HG02852 (cell line): Measurements from ENCODE around the gene KLF15.

ENCODE experiments used
- ATAC-seq: cut with Tn5 transposase; IDR thresholded peaks from one replicate; pipeline ENCODE4 v1.9.1; 2021; ENCODE audit warnings: mild to moderate bottlenecking, moderate library complexity; ENCODE audit not compliant: unreplicated experiment

Gene KLF15

DNA sequence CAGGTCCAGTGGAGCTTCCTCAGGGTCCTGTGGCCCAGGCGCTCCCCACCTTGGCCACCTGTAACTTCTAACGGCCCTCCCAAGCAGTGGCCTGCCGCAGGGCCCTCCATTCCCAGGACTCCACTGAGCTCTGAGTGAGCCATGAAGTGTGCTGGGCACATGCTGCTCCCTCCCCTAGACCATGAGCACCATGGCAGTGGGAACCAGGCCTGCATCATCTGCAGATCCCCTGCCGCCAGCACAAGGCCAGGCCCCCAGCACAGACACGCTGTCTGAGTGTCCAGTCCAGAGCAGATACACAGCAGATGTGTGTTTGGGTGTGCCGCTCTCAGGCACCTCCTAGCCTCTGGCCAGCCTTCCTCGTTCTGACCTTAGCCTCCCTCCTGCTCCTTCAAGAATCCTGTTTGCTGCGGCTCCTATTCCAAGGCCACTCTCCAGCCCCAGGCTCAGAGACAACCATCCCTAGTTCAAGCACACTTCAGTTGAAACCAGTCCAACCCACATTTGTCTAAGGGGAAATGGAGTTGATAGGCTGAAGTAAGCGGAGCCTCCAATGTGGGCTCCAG lies 7.0 kb upstream of the KLF15 start:
- ATAC-seq: no peak

DNA sequence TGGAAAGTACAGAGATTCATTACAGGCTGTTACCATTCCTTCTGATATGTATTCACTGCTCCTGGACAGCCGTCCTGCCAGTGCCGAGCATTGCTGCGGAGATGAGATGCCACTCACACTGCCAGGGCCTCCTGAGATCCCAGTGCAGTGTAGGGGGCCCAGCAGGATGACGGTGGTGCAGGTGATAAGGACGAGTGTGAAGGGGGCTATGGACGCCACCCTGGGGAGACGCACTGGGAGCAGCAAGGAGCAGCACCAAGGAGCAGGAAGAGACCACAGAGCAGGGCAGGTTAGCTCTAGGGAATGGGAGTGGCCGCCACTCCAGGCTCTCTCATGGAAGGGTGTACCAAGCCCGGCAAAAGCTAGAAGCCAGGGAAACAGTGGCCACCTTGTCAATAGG lies 4.0 kb upstream of the KLF15 start:
- no peak for ATAC-seq

DNA sequence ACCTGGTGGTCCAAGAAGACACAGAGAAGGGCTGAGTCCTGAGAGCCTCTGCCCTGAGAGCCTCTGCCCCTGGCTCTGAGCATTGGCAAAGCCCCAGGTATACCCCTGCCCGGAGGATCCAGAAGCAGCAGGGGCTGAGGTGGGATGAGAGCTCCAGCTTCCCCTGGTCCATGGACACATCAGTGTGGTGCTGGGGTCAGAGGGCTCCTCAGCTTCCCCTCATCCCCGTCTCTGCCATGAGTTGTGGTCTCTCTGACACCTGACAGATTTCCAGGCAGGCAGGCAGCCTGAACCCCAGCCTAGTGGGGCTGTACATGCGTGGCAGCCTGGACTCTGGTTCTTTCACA lies 3.5 kb upstream of the KLF15 start:
- ATAC-seq: no peak

DNA sequence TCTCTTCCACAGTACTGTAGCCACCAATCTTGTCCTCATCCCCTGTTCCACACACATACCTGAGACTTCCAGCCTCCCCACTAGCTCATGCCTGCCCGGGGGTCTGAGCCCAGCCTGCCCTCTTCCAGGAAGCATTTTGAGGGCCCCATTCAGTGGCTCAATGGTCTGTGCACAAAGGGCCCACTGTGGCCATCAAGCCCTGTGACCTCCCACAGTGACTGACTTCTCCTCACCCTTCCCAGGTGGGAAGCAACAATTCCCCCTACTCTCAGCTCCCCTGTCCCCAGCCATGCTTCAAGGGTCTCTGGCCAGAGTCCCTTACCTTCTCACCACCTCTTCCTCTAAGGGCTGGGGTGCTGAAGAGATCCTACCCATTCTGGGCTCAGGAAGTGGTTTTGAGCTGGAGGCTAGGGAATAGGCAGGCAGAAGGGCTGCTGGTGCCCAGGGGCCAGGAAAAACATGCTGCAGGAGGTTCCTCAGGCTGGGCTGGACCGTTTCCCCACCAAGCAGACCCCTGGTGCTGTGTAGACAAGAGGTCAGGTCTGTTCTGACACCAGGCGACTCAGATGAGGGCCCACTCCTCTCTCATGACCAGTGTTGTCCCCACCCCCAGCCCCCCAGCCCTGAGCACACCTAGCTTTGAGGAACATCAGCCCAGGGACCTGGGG lies 3.0 kb upstream of the KLF15 start:
- ATAC-seq: no peak

DNA sequence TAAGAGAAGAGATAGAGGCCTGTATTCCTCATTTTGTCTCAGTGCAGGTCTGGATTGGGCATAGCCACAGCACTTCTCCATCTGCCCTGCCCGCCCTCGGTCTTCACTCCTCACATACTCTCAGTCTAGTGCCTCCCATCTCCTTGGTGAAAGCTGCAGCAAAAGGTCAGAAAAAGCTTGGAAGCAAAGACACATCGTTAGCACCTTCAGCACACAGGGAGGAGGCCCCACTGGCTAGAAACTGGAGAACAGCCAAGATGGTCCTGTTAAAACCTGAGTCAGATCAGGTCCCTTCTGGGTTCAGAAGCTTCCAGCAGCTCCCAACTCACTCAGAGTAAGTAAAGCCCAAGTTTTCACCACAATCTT lies 1.6 kb upstream of the KLF15 start:
- ATAC-seq: no peak

DNA sequence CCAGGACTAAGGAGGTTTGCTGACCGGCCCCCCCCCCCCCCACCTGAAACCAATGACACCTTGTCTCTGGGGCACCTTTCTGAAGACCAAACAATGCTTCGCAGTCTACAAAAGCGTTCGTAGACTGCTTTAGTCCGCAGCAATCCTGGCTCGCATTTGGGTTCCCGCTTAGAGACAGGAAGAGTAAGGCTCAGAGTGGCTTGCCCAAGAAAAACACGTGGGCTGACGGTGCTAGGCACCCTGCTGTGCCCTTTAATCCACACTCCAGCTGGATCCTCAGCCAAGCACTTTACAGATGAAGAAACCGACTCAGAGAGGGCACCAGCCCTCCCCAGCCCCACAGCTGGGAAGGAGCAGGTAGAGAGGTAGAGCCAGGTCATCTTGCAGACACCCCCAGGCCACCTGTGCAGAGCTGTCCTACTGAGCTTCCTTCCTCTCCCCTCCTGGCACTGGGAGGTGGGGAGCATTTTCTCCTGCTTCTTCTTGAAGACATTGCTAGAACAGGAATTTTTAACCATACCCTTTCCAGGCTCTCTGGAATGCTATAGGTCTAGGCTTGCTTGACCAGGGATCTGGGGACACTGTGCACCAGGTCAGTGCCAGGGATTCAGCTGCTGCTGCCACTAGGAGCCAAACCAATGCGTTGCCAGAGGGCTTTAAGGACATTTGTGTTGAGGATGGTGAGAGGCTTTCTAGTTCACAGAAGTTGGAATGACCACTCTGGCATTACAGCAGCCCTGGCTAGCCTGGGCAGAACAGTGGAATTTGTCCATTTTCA lies 1.0 kb upstream of the KLF15 start:
- ATAC-seq: no peak

DNA sequence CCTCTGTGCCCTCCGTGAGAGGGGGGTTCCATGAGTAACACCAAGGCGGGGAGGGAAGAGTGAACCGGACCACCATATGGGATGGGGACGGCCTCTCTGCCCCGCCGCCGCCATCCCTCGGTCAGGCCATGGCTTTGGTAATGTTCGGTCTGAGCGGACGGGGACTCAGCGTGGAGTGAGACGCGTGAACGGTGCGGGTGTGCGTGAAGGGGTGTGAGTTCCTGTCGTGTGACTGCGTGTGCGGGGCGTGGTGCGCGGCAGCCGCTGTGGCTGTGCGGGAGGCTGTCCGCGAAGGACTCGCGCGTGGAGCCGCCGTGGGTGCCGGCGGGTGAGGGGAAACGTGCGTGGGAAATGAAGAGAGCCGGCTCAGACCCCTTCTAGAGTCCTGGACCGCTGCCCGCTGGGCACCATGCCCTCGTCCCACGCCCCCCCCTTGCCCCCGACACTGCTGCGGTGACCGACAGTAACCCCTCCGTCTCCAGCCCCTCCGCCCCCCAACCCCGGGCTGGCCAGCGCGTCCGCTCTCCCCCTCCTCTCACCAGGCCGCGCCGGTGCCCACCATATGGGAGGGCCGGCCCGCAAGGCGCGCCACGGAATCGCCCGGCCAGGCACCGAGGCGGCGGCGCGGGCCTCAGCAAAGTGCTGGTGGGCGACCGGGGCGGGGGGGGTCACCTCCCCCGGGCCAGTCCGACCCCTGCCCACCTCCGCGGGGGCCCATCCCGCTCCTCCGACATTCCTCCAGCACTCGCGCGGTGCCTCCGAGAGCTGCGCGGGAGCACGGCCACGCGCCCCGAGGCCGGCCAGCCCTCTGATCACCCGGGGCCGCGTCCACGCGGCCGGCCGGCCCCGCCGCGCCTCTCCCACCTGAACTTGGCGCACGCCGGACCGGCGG lies 589 bp downstream of the KLF15 start:
- ATAC-seq: no peak

DNA sequence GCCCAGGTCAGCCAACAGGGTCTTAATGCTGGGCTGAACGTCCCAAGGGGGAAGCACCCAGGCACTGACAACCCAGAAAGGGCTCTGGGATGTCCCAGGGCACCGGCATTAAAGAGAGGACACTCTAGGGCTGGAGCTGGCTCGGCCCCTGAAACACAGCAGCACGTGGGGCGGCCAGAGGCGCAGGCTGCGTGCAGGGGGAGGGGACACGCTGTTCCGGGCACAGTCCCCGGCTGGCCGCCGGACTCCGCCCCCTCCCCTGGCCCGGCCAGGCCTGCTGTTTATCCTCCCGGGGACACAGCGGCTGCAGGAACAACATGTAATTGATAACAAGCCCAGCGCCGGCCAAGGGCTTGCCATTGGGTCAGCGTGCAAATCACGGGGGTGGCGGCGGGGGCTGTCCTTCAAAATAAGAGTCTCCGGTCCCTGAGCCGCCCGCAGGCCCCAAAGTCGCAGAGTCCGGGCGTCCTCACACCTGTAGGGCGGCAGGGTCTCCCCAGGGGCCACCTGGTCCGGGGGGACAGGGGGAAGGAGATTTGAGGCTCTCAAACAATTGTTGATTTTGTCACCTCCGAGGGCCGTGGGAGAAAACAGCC lies 1.3 kb downstream of the KLF15 start:
- no peak for ATAC-seq

DNA sequence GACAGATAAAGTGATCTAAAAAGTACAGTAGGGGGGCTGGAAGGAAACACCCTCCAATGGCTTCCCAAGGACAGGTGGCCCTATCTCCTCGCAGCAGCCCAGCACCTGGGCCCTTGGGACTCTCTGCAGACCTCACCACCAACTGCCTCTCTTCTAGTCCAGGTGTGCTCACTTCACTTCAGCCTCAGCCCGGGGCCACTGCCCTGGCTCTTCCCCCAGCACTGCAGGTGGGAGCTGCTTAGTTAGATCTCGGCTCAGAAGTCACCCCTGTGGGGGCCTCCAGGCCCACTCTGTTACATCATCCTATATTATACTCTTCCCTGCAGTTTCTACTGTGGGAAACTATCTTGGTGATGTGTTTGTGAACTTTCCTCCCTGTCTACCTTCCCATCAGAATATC lies 2.0 kb downstream of the KLF15 start:
- no peak for ATAC-seq

DNA sequence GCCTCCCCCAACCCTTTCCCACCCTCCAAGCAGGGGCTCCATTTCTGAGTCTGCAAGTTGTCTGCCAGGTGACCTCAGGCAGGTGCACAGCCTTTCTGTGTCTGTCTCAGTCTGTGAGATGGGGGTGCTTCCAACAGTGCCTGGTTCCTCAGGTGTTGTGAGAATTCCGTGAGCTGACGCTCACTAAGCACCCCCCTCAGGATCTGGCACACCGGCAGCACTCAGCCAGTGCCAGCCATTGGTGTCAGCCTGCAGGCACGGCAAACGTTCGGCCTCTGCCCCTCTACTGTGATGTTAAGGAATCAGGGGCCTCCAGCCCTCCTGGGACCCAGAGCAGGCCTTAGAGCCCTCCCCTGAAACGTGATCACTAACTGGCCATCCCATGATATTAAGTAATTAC lies 2.4 kb downstream of the KLF15 start:
- ATAC-seq: no peak

DNA sequence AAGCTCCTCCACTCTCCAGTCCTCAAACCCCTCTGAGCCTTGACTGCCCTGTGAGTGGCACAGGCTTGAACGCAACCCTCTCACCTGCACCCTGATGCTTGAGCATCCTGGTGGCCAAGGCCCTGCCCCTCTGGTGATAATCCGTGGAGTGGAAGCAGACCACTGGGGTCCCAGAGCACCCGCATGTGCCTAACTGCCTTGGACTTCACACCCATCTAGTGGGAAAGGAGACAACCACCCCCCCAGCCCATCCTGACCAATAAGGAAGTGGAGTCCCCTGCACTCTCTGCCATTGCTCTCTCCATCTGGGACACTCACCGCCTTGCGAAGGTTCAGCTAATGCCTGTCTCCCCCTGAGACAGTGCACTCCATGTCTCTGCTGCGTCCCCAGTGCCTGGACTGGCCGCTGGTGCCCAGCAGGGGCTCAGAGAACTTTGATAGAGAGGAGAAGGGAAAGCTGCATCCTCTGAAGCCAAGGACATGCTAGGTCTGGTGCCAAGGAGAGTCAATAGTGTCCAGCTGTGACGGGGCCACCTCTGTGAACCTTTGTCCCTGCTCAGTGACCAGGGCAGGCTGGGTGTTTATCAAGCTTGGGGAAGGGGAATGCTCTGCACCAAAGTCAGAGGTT lies 3.4 kb downstream of the KLF15 start:
- ATAC-seq: no peak

DNA sequence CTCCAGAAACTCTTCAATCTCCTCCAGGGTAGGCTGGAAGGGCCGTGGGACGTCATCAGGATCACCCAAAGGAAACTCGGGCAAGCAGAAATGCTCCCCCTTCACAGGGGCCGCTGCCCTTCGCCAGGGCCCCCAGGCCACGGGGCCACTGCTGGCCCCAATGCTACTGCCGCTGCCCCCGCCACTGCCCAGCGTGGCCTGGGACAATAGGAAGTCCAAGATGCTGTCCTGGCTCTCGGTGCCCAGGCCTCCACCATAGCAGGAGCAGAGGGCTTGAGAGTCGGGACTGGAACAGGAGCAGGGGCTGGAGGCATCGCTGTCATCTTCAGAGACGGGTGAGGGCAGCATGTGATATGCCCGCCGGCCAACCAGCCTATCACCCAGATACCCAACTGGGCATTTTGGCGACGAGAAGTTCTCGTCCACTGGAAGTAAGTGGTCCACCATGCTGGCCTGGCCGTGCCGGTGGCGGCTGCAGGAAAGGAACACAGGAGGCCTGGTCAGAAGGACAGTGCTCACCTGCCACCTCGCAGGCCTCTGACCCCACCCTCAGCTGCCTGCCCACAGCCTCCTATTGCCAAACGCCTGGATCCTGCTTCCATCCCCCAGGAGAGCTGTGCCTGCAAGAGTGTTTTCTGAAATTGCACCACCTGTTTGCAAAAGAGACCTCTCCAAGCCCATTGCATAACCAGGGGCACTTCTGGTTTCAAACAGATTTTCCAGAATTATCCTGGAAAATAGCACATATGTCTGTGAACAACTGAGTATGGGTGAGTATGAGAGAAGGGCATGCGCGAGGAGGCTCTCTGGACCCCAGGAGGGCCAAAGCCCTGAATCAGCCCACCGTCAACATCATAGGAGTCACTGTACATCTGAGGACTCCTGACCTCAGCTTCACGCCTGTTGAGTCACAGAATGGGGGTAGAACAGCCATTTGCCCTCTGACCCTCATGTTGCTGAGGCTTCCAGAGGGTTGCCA lies 4.4 kb downstream of the KLF15 start:
- no peak for ATAC-seq

DNA sequence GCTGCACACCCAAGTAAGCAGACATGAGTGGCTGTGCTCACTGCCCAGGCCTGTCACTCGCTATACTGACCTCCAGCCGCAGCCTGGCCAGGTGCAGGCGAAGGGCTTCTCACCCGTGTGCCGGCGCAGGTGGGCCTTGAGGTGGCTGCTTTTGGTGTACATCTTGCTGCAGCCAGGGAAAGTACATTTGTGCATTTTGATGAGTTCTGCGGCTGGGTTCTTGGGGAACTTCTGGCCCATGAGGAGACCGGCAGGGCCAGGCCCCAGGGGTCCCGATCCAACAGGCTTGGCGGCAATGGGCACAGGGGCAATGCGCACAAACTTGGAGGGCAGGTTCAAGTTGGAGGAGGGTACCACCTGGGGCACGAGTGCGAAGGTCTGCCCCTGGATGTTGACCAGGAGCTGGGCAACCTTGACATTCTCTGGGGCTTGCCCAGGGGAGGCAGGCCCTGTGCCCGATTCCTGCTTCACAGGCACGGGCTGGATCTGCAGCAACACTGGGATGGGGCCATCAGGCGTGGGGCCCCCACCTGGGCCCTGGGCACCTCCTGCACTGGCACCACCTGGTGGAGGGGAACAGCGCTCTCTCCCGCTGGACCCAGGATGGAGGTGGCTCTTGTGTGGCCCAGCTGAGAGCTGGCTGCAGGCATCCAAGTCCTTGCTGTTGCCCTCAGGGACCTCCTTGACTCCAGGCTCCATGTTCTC lies 5.3 kb downstream of the KLF15 start:
- ATAC-seq: no peak

DNA sequence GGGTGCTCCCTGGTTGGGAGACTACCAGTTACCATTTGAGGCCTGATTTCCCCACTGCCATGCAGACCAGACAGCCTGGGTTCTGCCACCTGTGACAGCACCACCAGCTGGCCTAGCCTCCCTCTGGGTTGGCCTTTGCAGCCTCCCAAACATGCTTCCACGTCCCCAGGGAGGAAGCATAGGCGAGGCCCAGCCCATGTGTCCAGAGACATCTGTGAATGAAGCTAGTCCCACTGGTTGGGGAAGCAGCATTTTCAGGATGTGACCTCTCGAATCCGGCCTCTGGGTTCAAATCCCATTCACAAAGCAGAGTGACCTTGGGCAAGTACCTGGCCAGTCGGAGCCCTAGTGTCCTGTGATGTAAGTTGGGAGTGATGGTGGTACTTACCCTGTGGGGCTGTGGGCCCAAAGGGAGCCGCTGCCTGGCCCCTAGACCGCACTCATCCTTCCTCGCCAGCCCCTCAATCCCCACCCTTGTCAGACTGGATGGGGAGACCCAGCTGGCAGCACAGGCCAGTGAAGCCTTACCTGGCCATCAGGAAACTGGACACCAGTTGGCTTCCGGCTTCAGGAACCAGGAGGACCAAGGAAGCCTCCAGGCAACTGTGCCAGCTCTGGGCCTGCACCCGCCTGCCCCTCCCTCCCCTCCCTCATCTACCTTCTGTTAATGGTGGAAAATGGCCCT lies 6.0 kb downstream of the KLF15 start:
- no peak for ATAC-seq

DNA sequence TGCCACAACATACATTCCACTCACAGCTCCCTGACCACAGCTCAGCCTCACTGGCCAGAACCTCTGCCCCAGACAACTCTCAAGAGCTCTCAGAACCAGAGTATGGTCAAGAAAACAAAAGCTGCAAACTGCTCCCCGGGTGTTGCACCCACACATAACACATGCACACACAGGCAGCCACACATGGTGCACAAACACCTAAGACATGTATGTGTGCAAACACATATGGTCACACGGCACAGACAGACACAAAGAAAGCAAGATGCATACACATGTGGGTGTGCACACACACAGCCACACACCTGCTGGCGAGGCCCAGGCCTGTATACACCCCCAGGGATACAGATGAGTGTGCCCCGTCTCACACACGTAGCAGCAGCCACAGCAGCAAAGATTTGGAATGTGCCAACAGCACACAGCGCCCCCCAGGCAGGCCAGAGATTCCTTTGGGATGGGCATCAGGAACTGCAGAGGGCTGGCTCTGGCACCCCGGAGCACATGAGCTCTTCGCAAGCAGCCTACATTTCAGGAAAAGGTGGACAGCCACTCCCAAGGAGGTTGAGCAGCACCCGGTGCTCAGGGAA lies 6.6 kb downstream of the KLF15 start:
- ATAC-seq: no peak

DNA sequence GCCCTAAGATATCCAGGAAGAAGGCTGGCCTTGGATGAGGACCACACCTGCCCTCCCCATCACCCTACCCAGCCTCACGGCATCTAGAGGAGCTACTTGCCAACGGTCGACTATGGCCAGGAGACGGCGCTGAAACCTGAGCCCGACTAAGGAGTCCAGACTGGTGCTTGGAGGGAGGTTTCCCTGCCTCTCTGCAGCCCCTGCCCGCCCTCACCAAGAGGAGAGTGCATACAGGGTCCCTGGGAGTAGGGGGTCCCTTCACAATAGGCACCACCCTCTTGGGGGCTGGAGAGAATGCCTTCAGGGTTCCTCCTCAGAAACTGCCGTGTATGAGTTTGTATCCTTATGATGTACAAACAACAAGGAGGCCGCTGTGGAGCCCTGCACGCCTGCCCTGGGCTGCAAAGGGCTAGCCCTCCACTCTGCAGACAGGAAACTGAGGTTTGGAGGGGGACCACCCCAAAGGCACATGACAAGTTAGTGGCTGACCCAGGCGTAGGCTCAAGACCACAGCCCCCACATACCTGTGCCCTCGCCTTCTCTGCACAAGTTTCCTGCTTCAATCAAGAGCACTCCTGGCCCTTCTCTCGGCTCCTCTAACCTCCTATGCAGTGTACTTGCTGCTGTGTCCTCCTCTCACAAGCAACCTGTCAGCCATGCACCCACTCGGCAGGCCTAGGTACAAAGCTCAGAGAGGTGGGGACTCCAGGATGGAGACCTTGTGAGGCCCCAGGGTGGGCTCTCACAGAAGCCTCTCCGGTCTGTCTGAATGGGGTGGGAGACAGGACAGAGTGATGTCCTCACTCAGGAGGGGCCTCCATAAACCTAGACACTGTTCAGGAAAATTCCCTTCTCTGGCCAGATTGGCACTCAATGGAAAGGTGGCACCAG lies 7.4 kb downstream of the KLF15 start:
- no peak for ATAC-seq

DNA sequence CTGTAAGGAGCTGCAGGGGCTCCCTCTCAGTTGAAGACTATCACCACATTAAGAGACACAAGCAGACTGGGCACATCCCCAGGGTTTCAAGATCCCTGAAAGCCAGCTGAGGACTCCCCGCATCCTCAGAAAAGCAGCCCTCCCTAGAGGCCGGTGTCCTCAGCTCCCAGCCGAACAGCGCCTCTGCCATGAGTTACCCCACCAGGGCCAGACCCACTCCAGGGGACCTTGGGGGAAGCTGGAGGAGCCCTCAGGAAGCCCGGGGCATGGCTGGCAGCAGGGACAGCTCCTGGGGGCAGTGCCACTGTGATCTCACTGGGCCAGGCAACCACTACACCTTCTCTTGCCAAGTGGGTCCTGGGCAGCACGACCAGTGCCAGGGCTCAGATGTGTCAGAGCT lies 8.1 kb downstream of the KLF15 start:
- no peak for ATAC-seq
